ENCODE data around the gene ZPR1. TPM values are rescaled to one million over a fixed set of nuclear protein-coding genes. Genes with fewer than 3 reads are reported as not detected.

ZPR1 gene
- total RNA-seq, 1 experiment from 2014 or later = 89.5 TPM

DNA sequence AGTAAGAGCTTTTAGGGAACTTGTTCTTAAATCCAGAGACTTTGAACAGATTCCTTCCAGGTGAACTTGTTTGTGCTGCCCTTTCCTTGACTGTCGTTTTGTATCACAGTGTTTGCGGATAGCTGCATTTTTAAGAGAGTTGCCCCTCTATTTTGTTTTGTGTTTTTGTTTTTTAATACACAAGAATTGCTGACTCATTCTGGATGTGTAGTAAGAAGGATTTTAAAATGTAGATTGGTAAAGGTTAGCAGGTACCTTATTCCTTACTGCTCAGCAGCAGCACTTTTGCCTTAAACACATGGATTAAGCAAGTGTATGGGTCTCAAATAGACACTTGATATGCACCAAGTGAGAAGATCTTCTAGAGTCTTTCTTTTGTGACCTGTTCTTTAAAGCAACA lies 12.8 kb upstream of the ZPR1 start:
- BruUV-seq (replicated peaks) = no TSS peak
- H3K79me2 ChIP-seq (ENCODE audit: low read length) = no peaks in the 10 kb centered on the region
- no peaks in the 10 kb centered on the region for H4K20me1 ChIP-seq (ENCODE audit: low read length)
- DNase-seq (no peak), ATAC-seq (no peak)
- no peak overlapping the region for H3K9ac ChIP-seq (ENCODE audit: low read length)
- H3K4me1 ChIP-seq (ENCODE audit: insufficient read depth, low read length) = no peaks in the 10 kb centered on the region
- no peak overlapping the region for H3K27ac ChIP-seq (ENCODE audit: low read length)
- H3K36me3 ChIP-seq (ENCODE audit: low read depth, low read length) = no peaks in the 10 kb centered on the region
- ChIA-PET POLR2A (ENCODE audit: unreplicated experiment) (no interaction called here), CTCF (no interaction called here)
- intact Hi-C loops (cut with micrococcal nuclease) = no loop called here
- no peaks in the 10 kb centered on the region for H3K27me3 ChIP-seq (ENCODE audit: low read length)
- peak overlapping the region; percentile 36; the same call in 1 of the 2 replicates for H2AFZ ChIP-seq (ENCODE audit: low read length)
- H3K9me3 ChIP-seq (ENCODE audit: low read length) = no peaks in the 10 kb centered on the region
- H3K4me2 ChIP-seq (ENCODE audit: low read length) = no peak overlapping the region
- no peaks in the 10 kb centered on the region for H3K9me2 ChIP-seq (replicated peaks; ENCODE audit: low read length)
- H3K4me3 ChIP-seq (ENCODE audit: low read length) = no peak overlapping the region
- TF ChIP-seq EZH2 (IDR thresholded peaks at IDR 0.05; ENCODE audit: low read length, unreplicated experiment) = no peak
- TF ChIP-seq, protein P1, sequence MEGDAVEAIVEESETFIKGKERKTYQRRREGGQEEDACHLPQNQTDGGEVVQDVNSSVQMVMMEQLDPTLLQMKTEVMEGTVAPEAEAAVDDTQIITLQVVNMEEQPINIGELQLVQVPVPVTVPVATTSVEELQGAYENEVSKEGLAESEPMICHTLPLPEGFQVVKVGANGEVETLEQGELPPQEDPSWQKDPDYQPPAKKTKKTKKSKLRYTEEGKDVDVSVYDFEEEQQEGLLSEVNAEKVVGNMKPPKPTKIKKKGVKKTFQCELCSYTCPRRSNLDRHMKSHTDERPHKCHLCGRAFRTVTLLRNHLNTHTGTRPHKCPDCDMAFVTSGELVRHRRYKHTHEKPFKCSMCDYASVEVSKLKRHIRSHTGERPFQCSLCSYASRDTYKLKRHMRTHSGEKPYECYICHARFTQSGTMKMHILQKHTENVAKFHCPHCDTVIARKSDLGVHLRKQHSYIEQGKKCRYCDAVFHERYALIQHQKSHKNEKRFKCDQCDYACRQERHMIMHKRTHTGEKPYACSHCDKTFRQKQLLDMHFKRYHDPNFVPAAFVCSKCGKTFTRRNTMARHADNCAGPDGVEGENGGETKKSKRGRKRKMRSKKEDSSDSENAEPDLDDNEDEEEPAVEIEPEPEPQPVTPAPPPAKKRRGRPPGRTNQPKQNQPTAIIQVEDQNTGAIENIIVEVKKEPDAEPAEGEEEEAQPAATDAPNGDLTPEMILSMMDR (conservative IDR thresholded peaks at IDR 0.05; ENCODE audit: low read depth, low read length) = no peak
- no peak for TF ChIP-seq EZH2phosphoT487 (IDR thresholded peaks at IDR 0.05; ENCODE audit: borderline replicate concordance, low read length)
- H3F3A ChIP-seq (ENCODE audit: low read length, unreplicated experiment) = no peaks in the 10 kb centered on the region

DNA sequence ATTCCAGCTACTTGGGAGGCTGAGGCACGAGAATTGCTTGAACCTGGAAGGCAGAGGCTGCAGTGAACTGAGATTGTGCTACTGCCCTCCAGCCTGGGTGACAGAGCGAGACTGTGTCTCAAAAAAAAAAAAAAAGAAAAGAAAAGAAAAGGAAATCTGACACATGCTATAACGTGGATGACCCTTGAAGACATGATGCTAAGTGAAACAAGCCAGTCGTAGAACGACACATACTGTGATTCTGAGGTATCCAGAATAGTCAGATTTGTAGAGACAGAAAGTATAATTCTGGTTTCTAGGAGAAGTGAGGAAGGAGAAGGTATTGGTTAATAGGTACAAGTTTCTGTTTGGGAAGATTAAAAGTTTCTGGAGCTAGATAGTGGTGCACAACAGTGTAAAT lies 10.5 kb upstream of the ZPR1 start:
- ATAC-seq (no peak), DNase-seq (no peak)
- no peak for TF ChIP-seq EZH2phosphoT487 (IDR thresholded peaks at IDR 0.05; ENCODE audit: borderline replicate concordance, low read length)
- TF ChIP-seq EZH2 (IDR thresholded peaks at IDR 0.05; ENCODE audit: low read length, unreplicated experiment) = no peak
- TF ChIP-seq, protein P1 (conservative IDR thresholded peaks at IDR 0.05; ENCODE audit: low read depth, low read length) = no peak
- no peaks in the 10 kb centered on the region for H3K36me3 ChIP-seq (ENCODE audit: low read depth, low read length)
- BruUV-seq (replicated peaks) = no TSS peak
- no peak overlapping the region for H3K4me2 ChIP-seq (ENCODE audit: low read length)
- H3K27me3 ChIP-seq (ENCODE audit: low read length) = no peaks in the 10 kb centered on the region
- H3K27ac ChIP-seq (ENCODE audit: low read length) = no peak overlapping the region
- no peaks in the 10 kb centered on the region for H3F3A ChIP-seq (ENCODE audit: low read length, unreplicated experiment)
- H3K4me1 ChIP-seq (ENCODE audit: insufficient read depth, low read length) = peaks cover 6% of the 10 kb centered on the region
- ChIA-PET POLR2A (ENCODE audit: unreplicated experiment) (no interaction called here), CTCF (no interaction called here)
- no peaks in the 10 kb centered on the region for H3K9me2 ChIP-seq (replicated peaks; ENCODE audit: low read length)
- H2AFZ ChIP-seq (ENCODE audit: low read length) = no peak overlapping the region
- H3K9ac ChIP-seq (ENCODE audit: low read length) = no peak overlapping the region
- H3K9me3 ChIP-seq (ENCODE audit: low read length) = no peaks in the 10 kb centered on the region
- H3K4me3 ChIP-seq (ENCODE audit: low read length) = no peak overlapping the region
- intact Hi-C loops (cut with micrococcal nuclease) = no loop called here
- no peaks in the 10 kb centered on the region for H3K79me2 ChIP-seq (ENCODE audit: low read length)
- H4K20me1 ChIP-seq (ENCODE audit: low read length) = no peaks in the 10 kb centered on the region

DNA sequence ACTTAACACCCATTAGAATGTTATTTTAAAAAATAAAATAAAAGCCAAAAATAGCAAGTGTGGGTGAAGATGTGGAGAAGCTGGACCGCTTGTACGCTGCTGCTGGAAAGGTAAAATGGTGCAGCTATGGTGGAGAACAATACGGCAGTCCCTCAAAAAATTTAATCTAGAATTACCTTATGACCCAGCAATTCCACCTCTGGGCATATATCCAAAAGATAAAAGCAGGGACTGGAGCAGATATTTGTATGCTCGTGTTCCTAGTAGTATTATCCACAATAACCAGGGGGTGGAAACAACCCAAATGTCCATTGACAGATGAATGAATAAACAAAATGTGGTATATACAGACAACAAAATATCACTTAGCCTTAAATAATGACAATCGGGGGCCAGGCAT lies 10.0 kb upstream of the ZPR1 start:
- no peaks in the 10 kb centered on the region for H3F3A ChIP-seq (ENCODE audit: low read length, unreplicated experiment)
- DNase-seq (no peak), ATAC-seq (no peak)
- H3K4me3 ChIP-seq (ENCODE audit: low read length) = no peak overlapping the region
- intact Hi-C loops (cut with micrococcal nuclease) = no loop called here
- no peaks in the 10 kb centered on the region for H3K9me2 ChIP-seq (replicated peaks; ENCODE audit: low read length)
- no peaks in the 10 kb centered on the region for H3K36me3 ChIP-seq (ENCODE audit: low read depth, low read length)
- BruUV-seq (replicated peaks) = no TSS peak
- H3K9me3 ChIP-seq (ENCODE audit: low read length) = no peaks in the 10 kb centered on the region
- no peak overlapping the region for H3K27ac ChIP-seq (ENCODE audit: low read length)
- CTCF ChIA-PET = no interaction called here
- no peaks in the 10 kb centered on the region for H3K27me3 ChIP-seq (ENCODE audit: low read length)
- H4K20me1 ChIP-seq (ENCODE audit: low read length) = no peaks in the 10 kb centered on the region
- TF ChIP-seq EZH2phosphoT487 (IDR thresholded peaks at IDR 0.05; ENCODE audit: borderline replicate concordance, low read length) (no peak), EZH2 (IDR thresholded peaks at IDR 0.05; ENCODE audit: low read length, unreplicated experiment) (no peak)
- TF ChIP-seq, protein P1 (conservative IDR thresholded peaks at IDR 0.05; ENCODE audit: low read depth, low read length) = no peak
- no peak overlapping the region for H3K9ac ChIP-seq (ENCODE audit: low read length)
- POLR2A ChIA-PET (ENCODE audit: unreplicated experiment) = no interaction called here
- no peak overlapping the region for H2AFZ ChIP-seq (ENCODE audit: low read length)
- no peaks in the 10 kb centered on the region for H3K79me2 ChIP-seq (ENCODE audit: low read length)
- H3K4me1 ChIP-seq (ENCODE audit: insufficient read depth, low read length) = peaks cover 12% of the 10 kb centered on the region
- H3K4me2 ChIP-seq (ENCODE audit: low read length) = no peak overlapping the region

Data from PC-3 (cell line).